OCI-M1 (cell line): ENCODE results near the gene RAB19.
"Not testable (repeated sequence)": the region's sequence is repeated elsewhere in the genome, so short reads cannot be mapped to it uniquely, and the experiment has no call there.

Experiments used
- DNase-seq: peaks from one replicate; lab custom pipeline; 2025; lab: John Stamatoyannopoulos, UW

RAB19 gene

DNA sequence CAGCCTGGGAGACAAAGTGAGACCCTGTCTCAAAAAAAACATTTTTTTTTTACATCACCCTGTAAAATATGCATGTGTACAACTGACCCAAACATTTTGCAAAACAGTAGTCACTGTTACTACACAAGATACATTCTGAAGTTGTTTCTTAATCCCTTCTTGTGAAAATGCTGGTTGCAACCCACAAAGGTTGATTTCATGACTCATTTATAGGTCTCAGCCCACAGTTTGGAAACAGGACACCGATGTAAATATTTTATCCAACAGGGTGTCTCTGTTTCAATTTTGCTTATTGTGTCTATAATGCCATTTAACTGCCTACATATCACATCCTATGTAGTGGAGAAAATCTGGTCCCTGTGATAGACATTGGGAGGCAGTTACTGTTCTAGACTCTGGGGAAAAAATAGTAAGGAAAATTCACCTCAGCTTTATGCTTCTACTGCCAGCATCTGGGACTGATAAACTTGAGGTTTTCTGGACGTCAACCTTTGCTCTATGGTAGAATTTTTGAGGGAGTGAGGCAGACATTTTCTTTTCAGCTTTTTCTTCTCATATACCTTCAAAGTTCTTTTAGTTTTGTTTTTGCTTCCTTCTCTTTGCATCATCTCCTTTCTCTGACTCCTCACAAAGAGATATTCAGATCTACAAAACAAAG is 1.6 kb upstream of the RAB19 start:
- no peak for DNase-seq

- no peak for DNase-seq
Measured at GRCh38 chr7:140404565-140405065, 757 bp downstream of the RAB19 start.

DNA sequence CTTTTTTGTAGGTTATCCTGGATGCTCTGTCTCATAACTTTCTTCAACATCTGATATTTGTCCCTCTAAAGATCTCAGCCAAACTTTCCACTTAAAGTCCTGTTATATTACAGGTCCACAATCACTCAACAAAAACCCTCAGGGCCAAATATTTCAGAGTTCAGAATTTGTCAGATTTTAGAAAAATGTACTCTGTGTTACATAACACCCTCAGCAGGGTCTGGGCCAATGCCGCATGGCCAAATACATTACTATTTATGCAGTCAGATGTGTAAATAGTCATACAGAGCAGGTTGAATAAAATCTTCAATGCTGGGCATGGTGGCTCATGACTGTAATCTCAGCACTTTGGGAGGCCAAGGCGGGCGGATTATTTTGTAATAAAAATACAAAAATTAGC is 11.5 kb downstream of the RAB19 start:
- no peak for DNase-seq

DNA sequence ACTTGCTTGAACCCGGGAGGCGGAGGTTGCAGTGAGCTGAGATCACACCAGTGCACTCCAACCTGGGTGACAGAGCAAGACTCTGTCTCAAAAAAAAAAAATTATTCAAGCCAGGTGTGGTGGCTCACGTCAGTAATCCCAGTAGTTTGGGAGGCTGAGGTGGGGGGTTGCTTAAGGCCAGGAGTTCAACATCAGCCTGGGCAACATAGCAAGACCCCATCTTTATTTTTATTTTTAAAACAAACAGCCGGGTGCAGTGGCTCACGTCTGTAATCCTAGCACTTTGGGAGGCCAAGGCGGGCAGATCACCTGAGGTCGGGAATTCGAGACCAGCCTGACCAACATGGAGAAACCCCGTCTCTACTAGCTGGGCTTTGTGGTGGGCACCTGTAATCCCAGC is 12.0 kb downstream of the RAB19 start:
- not testable (repeated sequence) for DNase-seq

GRCh38 chr7:140416560-140416959 is 12.7 kb downstream of the RAB19 start:
- DNase-seq: no peak

DNA sequence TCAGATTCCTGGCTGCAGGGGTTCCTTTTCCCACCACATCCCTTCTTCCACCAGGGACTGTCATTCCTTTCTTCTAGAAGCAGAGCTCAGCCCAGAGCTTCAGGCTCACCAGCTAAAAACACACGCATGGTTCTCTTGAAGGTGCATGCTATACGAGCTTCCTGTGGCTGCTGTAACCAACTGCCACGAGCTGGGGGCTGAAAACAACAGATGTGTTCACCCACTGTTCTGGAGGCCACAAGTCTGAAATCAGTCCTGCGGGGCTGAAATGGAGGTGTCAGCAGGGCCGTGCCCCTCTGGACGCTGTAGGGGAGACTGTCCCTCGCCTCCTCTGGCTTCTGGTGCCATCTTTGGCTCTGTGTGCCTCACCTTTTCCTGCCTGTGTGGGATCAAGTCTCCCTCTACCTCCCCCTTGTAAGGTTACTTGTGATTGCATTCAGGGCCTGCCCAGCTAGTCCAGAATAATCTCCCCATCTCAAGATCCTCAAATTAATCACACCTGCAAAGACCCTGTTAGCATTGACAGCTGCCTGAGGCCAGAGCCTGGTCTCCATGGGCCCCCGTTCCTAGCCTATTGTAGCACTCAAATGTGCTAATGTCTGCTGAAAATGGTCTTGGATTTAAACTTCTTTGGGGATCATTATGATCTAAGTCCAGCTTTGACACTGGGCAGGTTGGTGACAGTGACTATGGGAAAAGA is 13.7 kb downstream of the RAB19 start:
- DNase-seq: no peak

DNA sequence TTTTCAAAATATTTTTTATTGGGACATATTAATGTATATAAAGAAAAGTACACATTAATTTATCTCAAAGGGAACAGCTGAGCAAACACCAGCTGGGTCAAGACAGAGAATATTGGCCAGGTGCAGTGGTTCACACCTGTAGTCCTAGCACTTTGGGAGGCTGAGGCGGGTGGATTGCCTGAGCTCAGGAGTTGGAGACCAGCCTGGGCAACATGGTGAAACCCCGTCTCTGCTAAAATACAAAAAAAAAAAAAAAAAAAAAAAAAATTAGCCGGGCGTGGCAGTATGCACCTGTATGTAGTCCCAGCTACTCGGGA is 14.3 kb downstream of the RAB19 start:
- not testable (repeated sequence) for DNase-seq

DNA sequence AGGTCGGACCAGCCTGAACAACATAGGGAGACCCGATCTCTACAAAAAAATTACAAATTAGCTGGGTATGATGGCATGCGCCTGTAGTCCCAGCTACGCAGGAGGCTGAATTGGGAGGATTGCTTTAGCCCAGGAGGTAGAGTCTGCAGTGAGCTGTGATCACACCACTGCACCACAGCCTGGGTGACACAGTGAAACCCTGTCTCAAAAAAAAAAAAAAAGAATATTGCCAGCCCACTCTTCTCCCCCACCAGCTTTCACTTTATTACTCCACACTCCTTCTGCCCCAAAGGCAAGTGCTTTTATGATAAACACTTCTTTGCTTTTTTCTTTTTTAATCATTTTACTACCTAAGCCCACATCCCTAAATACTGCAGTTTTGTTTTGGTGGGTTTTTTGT is 14.8 kb downstream of the RAB19 start:
- DNase-seq: no peak

- no peak for DNase-seq
Measured at GRCh38 chr7:140421521-140421920, 17.7 kb downstream of the RAB19 start.

GRCh38 chr7:140423501-140423900 is 19.6 kb downstream of the RAB19 start:
- no peak for DNase-seq

DNA sequence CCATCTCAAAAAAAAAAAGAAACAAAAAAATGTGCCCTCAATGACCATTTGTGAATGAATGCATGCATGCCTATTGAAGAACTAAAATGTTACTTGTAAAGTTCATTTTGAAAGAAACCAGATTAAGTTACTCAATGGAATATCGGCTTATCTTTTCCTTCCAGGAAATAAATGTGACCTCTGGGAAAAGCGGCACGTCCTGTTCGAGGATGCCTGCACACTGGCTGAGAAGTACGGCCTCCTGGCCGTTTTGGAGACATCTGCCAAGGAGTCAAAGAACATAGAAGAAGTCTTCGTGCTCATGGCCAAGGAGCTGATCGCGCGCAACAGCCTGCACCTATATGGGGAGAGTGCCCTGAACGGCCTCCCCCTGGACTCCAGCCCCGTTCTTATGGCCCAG is 21.9 kb downstream of the RAB19 start:
- DNase-seq: no peak

DNA sequence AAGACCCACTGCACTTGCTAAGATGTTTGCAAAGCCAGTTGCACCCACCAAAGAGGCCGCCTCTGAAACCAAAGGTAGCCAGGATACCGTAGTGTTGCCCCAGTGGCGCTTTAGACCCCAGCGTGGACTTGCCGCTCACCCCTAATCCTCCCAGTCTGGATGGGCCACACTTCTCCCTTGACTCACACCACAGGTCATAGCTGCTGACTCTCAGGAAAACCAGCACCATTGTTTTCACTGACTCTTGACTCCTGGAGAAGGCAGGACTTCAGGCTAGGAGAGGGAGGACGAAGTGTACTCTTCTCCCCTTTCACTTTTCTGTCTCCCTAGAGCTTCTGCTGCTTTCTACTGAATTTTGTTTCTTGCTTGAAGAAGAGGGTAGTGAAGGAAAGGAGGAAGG is 22.3 kb downstream of the RAB19 start:
- no peak for DNase-seq

DNA sequence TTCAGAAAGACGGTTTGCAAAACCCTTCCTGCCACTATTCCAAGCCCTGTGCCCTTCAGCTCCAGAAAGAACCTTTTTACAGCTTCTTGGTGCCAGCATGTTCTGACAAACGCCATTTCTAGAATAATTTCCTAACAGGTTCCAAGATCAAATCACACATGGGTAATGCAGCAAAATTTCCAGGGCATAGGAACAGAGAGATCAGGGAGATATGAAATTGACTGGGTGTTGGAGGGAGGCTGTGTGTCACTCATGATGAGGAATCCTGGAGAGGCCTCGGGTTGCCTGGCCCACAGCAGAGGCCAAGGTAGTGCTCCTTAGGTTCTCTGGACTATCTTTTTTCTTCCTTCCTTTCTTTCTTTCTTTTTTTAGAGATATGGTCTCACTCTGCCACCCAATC is 29.5 kb downstream of the RAB19 start:
- no peak for DNase-seq

GRCh38 chr7:140435252-140435895 is 31.5 kb downstream of the RAB19 start:
- DNase-seq: no peak

- no peak for DNase-seq
Measured at GRCh38 chr7:140439359-140439758, 35.5 kb downstream of the RAB19 start.

- no peak for DNase-seq
Measured at GRCh38 chr7:140440593-140440992, 36.7 kb downstream of the RAB19 start.

GRCh38 chr7:140441519-140441918 is 37.7 kb downstream of the RAB19 start:
- DNase-seq: no peak

DNA sequence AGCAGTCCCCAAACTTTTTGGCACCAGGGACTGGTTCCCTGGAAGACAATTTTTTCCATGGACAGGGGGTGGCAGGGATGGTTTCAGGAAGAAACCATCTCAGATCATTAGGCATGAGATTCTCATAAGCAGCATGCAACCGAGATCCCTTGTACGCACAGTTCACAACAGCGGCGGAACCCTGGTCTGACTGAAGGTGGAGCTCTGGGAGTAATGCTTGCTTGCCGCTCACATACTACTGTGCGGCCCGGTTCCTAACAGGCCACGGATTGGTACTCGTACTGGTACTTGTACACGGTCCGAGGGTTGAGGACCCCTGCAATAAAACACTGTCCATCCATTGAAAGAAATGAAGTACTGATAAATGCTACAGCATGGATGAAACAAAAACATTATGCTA is 42.6 kb downstream of the RAB19 start:
- no peak for DNase-seq

GRCh38 chr7:140447841-140448240 is 44.0 kb downstream of the RAB19 start:
- no peak for DNase-seq

- no peak for DNase-seq
Measured at GRCh38 chr7:140448781-140449480, 45.1 kb downstream of the RAB19 start.

- DNase-seq: no peak
Measured at GRCh38 chr7:140451716-140452115, 47.9 kb downstream of the RAB19 start.

GRCh38 chr7:140453273-140453672 is 49.4 kb downstream of the RAB19 start:
- no peak for DNase-seq
